PC-3 (cell line): Measurements from ENCODE around the gene NCOA1. TPM values are rescaled to one million over a fixed set of nuclear protein-coding genes. Genes with fewer than 3 reads are reported as not detected.

Source experiments
- ATAC-seq: fragments of 200-7000 bp; cut with Tn5 transposase; 2 replicates; pipeline ENCODE4 v1.9.1; 2020; ENCODE audit warnings: mild to moderate bottlenecking, moderate library complexity
- BruUV-seq: library from RNA; stranded (reverse); fragments of 400-500 nt; replicated peaks from 2 replicates; lab custom pipeline; 2021; lab: Mats Ljungman, UMichigan
- CTCF ChIA-PET: fragments of 300-600 bp; sonication (Branson Sonifier 250); formaldehyde crosslinking; loops from one replicate; lab custom pipeline; 2022; ENCODE audit warnings: antibody characterized with exemption; lab: Charles Lee
- POLR2A ChIA-PET: fragments of 300-600 bp; sonication (Branson Sonifier 250); formaldehyde crosslinking; loops from one replicate; lab custom pipeline; 2022; ENCODE audit warnings: antibody characterized with exemption; ENCODE audit not compliant: unreplicated experiment; lab: Charles Lee
- DNase-seq: peaks from one replicate; pipeline ENCODE4 v3.0.0-alpha.2; 2015
- H2AFZ ChIP-seq: fragments of 300-600 bp; sonication (generic); 2 replicates; pipeline ENCODE4 v1.6.0; 2016; ENCODE audit warnings: antibody characterized with exemption, low read length
- H3F3A ChIP-seq: fragments of 300-600 bp; sonication (generic); one replicate; pipeline ENCODE4 v1.6.0; 2017; ENCODE audit warnings: antibody characterized with exemption, low read length, control low read depth, mild to moderate bottlenecking; ENCODE audit not compliant: unreplicated experiment
- H3K27ac ChIP-seq: fragments of 300-600 bp; sonication (generic); 2 replicates; pipeline ENCODE4 v1.5.1; 2016; ENCODE audit warnings: mild to moderate bottlenecking, low read length
- H3K27me3 ChIP-seq: fragments of 300-600 bp; sonication (generic); 2 replicates; pipeline ENCODE4 v1.6.1; 2016; ENCODE audit warnings: low read length, mixed read lengths
- H3K36me3 ChIP-seq: fragments of 300-600 bp; sonication (generic); 2 replicates; pipeline ENCODE4 v1.6.1; 2016; ENCODE audit warnings: low read depth, mixed run types, low read length, mixed read lengths
- H3K4me1 ChIP-seq: fragments of 300-600 bp; sonication (generic); 2 replicates; pipeline ENCODE4 v1.5.1; 2016; ENCODE audit warnings: low read length; ENCODE audit not compliant: insufficient read depth
- H3K4me2 ChIP-seq: fragments of 300-600 bp; sonication (generic); 2 replicates; pipeline ENCODE4 v1.6.0; 2016; ENCODE audit warnings: low read length
- H3K4me3 ChIP-seq: fragments of 300-600 bp; sonication (generic); 2 replicates; pipeline ENCODE4 v1.5.1; 2016; ENCODE audit warnings: mild to moderate bottlenecking, low read length, mixed read lengths
- H3K79me2 ChIP-seq: fragments of 300-600 bp; sonication (generic); 2 replicates; pipeline ENCODE4 v1.6.1; 2017; ENCODE audit warnings: low read length, mixed read lengths
- H3K9ac ChIP-seq: fragments of 300-600 bp; sonication (generic); 2 replicates; pipeline ENCODE4 v1.6.0; 2016; ENCODE audit warnings: mild to moderate bottlenecking, low read length
- H3K9me2 ChIP-seq: fragments of 300-600 bp; sonication (generic); replicated peaks from 2 replicates; pipeline ENCODE4 v1.6.1; 2016; ENCODE audit warnings: mixed run types, low read length, mixed read lengths
- H3K9me3 ChIP-seq: fragments of 300-600 bp; sonication (generic); 2 replicates; pipeline ENCODE4 v1.6.1; 2016; ENCODE audit warnings: low read length, mixed read lengths
- H4K20me1 ChIP-seq: fragments of 300-600 bp; sonication (generic); 2 replicates; pipeline ENCODE4 v1.6.1; 2016; ENCODE audit warnings: low read length, mixed read lengths
- EZH2 ChIP-seq: fragments of 300-600 bp; sonication (generic); IDR thresholded peaks from one replicate; pipeline ENCODE4 v1.6.1; 2017; ENCODE audit warnings: antibody characterized with exemption, mild to moderate bottlenecking, low read length; ENCODE audit not compliant: unreplicated experiment
- EZH2phosphoT487 ChIP-seq: fragments of 300-600 bp; sonication (generic); IDR thresholded peaks from 2 replicates; pipeline ENCODE4 v1.6.1; 2018; ENCODE audit warnings: mild to moderate bottlenecking, antibody characterized with exemption, low read length, borderline replicate concordance
- intact Hi-C: fragments of 100-400 bp; cut with micrococcal nuclease; formaldehyde crosslinking; loops from 2 replicates; pipeline ENCODE4 v1.9.0; 2023
- total RNA-seq: library from RNA; depleted of rRNA; stranded (reverse); fragments of >200 nt; gene quantifications from 2 replicates; pipeline ENCODE4 v1.2.3, GENCODE V29; 2014
- TF ChIP-seq, protein P1 (sequence below): fragments of 300-600 bp; sonication (generic); conservative IDR thresholded peaks from 2 replicates; pipeline ENCODE4 v1.5.1; 2017; ENCODE audit warnings: antibody characterized with exemption, low read depth, mild to moderate bottlenecking, low read length

Gene NCOA1
- total RNA-seq, 1 experiment from 2014 or later = 7.5 TPM

DNA sequence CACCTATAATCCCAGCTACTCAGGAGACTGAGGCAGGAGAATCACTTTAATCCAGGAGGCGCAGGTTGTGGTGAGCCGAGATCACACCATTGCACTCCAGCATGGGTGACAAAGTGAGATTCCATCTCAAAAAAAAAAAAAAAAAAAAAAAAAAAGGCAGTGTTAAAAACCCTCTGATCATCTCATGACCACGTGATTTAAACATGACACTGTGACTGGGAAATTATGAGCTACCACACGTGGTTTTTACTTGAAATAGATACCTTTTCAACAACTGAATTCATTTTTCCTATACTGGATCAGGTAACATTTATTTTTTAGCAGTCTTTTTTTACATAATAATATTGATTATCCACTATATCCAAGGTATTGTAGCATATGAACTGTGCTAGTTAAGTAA lies 199.5 kb downstream of the NCOA1 start:
- Histone ChIP-seq H3F3A (no peaks in the 10 kb centered on the region), H3K9me2 (no peaks in the 10 kb centered on the region), H3K79me2 (no peaks in the 10 kb centered on the region), H4K20me1 (no peaks in the 10 kb centered on the region), H3K9ac (no peak overlapping the region), H3K4me2 (no peak overlapping the region), H3K36me3 (no peaks in the 10 kb centered on the region), H2AFZ (no peak overlapping the region), H3K4me3 (no peak overlapping the region), H3K27ac (no peak overlapping the region), H3K4me1 (no peaks in the 10 kb centered on the region), H3K9me3 (no peaks in the 10 kb centered on the region), H3K27me3 (no peaks in the 10 kb centered on the region)
- ChIA-PET POLR2A (no interaction called here), CTCF (no interaction called here)
- TF ChIP-seq EZH2phosphoT487 (no peak), EZH2 (no peak)
- TF ChIP-seq, protein P1, sequence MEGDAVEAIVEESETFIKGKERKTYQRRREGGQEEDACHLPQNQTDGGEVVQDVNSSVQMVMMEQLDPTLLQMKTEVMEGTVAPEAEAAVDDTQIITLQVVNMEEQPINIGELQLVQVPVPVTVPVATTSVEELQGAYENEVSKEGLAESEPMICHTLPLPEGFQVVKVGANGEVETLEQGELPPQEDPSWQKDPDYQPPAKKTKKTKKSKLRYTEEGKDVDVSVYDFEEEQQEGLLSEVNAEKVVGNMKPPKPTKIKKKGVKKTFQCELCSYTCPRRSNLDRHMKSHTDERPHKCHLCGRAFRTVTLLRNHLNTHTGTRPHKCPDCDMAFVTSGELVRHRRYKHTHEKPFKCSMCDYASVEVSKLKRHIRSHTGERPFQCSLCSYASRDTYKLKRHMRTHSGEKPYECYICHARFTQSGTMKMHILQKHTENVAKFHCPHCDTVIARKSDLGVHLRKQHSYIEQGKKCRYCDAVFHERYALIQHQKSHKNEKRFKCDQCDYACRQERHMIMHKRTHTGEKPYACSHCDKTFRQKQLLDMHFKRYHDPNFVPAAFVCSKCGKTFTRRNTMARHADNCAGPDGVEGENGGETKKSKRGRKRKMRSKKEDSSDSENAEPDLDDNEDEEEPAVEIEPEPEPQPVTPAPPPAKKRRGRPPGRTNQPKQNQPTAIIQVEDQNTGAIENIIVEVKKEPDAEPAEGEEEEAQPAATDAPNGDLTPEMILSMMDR = no peak
- intact Hi-C loops = no loop called here
- BruUV-seq = no TSS peak
- ATAC-seq = no peak
- DNase-seq = no peak

DNA sequence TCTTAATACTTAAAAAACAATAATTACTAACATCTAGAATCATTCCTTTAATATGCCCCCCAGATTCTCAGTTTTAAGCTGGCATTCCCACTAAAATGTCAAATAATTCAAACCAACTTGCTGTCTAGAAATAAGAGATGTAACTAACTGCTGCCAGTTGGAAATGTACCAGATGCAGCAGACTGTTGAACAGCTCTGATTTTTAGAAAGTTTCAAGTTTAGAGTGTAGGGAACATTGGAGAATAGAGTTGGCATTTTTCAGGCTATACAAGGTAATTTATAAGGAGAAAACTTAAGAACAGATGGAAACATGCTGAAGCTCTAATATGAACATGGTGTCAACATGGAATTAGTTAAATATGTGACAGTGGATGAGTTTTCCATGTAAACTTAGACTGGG lies 200.8 kb downstream of the NCOA1 start:
- H3K79me2 ChIP-seq = no peaks in the 10 kb centered on the region
- no peak for ATAC-seq
- no peaks in the 10 kb centered on the region for H3K9me3 ChIP-seq
- no peak overlapping the region for H3K27ac ChIP-seq
- H3K4me1 ChIP-seq = no peaks in the 10 kb centered on the region
- H3K27me3 ChIP-seq = no peaks in the 10 kb centered on the region
- TF ChIP-seq, protein P1 = no peak
- TF ChIP-seq EZH2 = no peak
- TF ChIP-seq EZH2phosphoT487 = no peak
- H3K9me2 ChIP-seq = no peaks in the 10 kb centered on the region
- no peak for DNase-seq
- no TSS peak for BruUV-seq
- H3K4me2 ChIP-seq = no peak overlapping the region
- no peak overlapping the region for H2AFZ ChIP-seq
- no peaks in the 10 kb centered on the region for H3F3A ChIP-seq
- intact Hi-C loops = no loop called here
- H3K4me3 ChIP-seq = no peak overlapping the region
- POLR2A ChIA-PET = no interaction called here
- H3K36me3 ChIP-seq = no peaks in the 10 kb centered on the region
- H3K9ac ChIP-seq = no peak overlapping the region
- H4K20me1 ChIP-seq = no peaks in the 10 kb centered on the region
- CTCF ChIA-PET = no interaction called here

DNA sequence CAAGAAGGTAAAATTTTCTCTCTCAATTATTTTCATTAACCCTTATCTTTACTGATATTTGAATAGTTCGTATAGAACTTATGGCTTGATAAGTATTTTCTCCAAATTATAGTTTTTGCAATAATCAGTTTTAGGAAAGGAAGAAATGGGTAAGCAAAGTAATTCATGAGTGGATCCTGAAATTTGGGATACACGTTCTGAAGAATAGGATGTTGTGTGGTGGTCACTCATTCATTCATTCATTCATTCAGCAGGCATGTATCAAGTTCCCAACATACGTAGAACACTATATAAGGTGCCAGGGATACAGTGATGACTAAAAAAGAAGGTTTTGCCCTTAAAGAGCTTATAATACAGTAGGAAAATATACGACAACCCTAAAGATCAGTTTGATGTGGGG lies 206.7 kb downstream of the NCOA1 start:
- BruUV-seq = no TSS peak
- Histone ChIP-seq H3K9me3 (no peaks in the 10 kb centered on the region), H3F3A (peaks cover 3% of the 10 kb centered on the region), H3K4me1 (peaks cover 8% of the 10 kb centered on the region), H4K20me1 (no peaks in the 10 kb centered on the region), H3K4me3 (no peak overlapping the region), H3K36me3 (no peaks in the 10 kb centered on the region), H2AFZ (no peak overlapping the region), H3K9ac (no peak overlapping the region), H3K27ac (no peak overlapping the region), H3K79me2 (no peaks in the 10 kb centered on the region), H3K27me3 (no peaks in the 10 kb centered on the region), H3K4me2 (no peak overlapping the region), H3K9me2 (no peaks in the 10 kb centered on the region)
- no peak for DNase-seq
- ChIA-PET CTCF (no interaction called here), POLR2A (no interaction called here)
- intact Hi-C loops = no loop called here
- no peak for ATAC-seq
- TF ChIP-seq, protein P1 = no peak
- no peak for TF ChIP-seq EZH2
- TF ChIP-seq EZH2phosphoT487 = no peak
